SIG-M5 treated with dmso at 0.1 percent for 504 hours (cell line): ENCODE data around the gene SLC15A1.
A peak's percentile ranks its signal among the peaks of the same experiment; 100 is the strongest.
"Not testable (repeated sequence)": the region's sequence is repeated elsewhere in the genome, so short reads cannot be mapped to it uniquely, and the experiment has no call there.

Experiments used
- DNase-seq: peaks from one replicate; lab custom pipeline; 2025; ENCODE audit not compliant: unreplicated experiment; lab: John Stamatoyannopoulos, UW

SLC15A1 gene

DNA sequence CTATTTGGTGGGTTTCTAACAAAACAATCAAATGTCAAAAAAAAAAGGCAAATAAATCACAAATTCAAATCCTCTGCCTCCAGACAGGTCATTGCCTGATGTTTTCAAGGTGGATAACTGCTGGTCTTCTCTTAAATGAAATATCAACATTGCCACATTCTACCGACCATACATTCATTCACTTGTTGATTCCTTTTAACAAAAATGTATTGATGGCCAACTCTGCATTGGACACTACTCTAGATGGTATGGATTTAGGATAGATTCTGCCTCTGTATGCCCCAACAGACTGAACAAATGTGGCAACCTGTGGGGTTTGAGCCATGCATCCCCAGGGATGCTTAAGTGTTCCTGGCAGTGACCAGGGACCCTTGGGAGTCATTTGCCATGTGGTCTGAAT is 88.0 kb downstream of the SLC15A1 start:
- DNase-seq, result no peak

DNA sequence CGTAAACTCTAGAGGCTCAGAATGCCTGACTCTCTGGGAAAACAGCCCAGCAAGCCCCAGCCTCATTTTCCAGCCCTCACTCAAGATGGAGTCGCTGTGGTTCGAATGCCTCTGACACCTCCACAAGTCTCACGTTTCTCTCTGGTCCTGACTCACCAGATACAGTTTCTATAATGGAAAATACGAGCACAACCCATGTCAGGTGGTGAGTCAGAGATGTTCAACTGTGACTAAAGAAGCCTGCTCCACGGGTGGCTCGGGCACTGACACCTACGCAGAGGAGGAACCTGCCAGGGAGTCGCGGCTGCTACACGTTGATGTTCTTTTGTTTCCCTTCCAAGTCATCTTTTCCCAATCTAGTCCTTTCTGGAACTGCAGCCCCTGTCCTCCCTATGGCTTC is 88.4 kb downstream of the SLC15A1 start:
- no peak for DNase-seq

DNA sequence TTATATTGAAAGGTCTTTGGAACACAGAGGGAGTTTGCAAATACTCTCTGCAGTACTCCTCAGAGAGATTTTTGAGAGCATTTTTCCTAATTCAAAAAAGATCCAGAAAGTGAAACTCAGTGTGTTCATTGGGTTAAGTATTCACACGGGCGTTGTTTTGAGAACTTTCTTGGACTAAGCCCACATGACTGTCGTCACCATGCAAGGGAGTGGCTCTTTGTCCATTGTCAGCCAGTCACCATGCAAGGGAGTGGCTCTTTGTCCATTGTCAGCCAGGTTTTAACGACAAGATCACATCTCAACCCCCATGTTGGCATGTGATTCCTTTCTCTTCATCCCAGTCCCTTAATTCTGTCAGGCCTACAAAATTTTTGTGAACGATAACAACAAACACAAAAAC is 94.3 kb downstream of the SLC15A1 start:
- no peak for DNase-seq

DNA sequence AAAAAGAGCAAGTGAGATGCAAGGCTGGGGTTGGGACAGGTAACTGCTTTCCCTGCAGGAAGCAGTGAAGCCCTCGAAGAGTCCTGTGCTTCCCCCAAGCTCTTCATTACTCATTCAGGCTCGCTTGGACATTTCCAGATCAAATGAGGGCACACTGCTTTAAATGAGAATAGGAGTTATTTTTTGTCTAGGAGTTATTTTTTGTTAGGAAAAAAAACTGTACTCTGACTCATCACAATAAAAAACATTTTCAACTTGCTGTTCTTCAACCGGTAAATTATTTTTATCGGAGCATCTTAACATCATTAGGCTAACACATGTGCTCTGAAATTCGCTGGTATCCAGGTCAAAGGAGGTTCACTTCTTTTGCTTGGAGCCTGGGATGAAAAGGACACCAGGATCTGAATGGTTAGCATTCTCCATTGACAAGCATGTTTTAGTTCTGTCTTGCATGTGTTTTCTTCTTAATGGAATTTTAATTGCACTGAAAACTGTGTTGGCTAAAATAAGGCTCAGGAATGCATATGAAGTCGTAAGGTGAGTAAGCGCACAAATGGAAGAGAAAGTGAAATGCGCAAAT is 94.9 kb downstream of the SLC15A1 start:
- no peak for DNase-seq

DNA sequence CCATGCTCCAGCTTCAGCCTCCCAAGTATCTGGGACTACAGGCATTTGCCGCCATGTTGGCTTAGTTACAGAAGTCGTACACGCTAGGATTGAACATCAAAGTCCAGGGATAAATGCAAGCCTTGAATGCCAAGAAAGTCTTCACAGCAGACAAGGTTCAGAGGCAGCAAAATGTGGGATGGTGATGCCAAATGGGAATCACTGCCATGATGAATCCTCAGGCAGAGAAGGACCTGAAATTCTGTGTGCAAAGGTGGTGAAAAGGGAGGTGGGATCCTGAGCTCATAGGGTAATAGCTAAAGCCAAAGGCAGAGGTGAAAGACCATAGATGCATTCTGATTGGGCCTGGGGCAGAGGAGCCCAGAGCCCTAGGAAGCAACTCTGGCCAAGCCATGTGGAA is 96.2 kb downstream of the SLC15A1 start:
- no peak for DNase-seq

DNA sequence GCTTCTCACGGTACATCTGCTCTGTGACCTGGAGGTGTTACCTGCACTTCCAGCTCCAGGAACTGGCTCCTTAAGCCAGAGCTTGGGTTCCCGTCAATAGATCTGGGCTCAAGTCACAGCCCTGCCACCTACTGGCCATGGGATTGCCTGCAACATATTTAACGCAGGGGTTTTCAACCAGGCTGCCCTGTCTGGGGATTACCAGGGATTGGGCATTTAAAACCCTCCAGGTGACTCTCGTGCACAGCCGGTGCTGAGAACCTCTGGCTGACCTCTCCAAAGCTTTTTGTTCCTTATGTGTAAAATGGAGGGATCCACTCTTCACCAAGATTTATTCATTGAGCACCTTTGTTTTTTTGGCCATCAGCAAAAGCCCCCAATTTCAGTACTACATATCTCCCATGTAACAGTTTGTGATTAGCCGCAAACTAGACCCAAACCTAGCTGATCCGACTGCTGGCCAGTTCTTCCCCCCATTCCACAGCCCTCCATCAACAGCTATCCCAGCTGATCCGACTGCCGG is 98.9 kb downstream of the SLC15A1 start:
- DNase-seq, result peak; percentile 70

DNA sequence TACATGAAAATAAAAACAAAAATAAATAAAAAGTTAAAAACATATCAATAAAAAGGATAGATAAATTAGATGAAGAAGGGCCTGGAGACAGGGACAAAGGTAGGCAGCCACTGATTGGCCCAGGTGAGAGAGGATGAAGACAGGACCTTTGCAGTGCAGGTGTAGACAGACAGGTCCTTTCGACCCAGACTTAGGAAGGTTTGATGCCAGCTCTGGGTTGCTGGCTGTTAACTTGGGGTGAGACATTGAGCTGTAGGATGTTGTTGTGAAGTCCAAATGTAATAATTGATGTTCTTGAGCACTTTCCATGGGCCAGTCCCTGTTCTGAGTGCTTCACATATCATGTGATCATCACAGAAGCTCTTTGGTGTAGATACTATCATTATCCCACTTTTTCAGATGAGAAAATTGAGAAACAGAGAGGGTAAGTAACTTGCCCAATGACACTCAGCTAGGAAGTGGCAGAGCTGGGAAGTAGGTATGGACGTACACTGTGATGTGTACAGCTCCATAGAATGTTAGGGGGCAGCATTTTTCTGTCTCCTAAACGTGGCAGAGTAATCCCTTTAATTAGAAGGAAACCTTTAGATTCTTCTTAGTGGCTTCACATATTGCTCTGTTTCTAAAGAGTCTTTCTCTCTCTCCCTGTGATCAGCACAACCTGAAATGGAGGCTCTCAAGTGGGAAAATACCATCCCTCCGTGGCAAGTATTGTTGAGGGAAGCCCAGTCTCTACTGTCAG is 99.6 kb downstream of the SLC15A1 start:
- DNase-seq, result no peak

DNA sequence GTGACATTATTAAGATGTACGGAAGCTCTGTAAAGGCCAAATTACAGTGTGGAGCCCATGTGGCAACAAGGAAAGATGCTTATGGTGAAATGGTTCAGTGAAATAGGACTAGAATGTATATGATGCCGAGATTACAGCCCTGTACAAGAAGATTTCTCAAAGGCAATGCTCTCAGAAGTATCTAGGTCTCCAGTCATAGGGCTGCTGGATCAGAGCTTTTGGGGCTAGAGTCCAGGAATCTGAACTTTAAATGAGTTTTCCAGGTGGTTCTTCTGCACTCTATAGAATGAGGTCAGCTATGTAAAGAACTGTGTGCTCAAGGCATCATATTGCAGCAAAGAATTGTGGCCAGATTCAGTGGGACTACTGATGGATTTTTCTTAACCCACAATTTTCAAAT is 100.2 kb downstream of the SLC15A1 start:
- no peak for DNase-seq

DNA sequence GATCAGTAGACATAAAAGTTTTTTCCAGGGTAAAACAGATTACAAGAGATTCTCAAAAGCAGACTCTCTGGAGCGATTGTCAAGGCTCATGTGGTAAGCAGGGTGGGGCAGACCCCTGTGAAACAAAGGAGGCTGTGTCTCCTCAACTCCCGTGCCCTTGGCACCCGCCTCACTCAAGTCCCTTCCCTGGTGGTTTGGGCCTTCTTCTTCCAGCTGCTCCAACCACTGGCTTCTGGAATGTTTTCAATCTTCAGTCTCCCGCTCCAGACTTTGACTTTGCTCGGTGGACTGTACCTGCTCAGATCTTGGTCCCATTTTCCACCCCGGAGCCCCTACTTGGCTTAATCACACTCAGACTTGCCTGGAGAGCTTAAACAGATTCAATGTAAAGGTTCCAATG is 100.7 kb downstream of the SLC15A1 start:
- DNase-seq, result no peak

DNA sequence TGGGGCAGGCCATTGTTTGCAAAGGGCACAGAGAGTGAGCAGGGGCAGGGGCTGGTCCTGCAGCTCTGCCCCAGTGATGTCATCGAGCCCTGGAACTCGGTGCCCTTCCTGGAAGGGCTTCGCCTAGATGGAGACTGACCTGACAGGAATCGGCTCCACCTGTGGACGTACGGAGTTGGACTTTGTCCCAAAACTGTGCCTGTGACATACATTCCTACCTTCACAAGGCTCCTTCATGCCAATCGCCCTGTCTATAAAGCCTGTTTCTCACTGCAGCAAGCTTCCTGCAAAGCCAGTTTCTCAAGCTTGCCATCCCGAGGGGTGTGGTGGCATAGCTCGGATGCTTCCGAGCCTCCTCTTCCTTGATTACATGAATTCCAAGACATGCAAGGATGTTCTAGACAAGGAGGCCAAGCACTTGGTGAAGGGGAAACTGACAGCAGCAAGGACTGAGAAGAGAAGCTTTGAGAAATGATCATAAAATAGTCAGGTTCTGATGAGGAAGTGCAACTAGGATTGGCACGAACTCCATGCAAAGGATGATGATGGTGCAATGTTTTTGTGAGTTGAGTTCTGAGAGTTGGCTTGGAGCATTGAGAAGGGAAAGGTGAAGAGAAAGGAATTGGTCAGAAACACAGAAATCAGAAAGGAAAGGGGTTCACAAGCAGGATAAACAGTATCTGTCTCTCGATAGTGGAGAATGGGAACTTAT is 101.9 kb downstream of the SLC15A1 start:
- peak; percentile 88 for DNase-seq

DNA sequence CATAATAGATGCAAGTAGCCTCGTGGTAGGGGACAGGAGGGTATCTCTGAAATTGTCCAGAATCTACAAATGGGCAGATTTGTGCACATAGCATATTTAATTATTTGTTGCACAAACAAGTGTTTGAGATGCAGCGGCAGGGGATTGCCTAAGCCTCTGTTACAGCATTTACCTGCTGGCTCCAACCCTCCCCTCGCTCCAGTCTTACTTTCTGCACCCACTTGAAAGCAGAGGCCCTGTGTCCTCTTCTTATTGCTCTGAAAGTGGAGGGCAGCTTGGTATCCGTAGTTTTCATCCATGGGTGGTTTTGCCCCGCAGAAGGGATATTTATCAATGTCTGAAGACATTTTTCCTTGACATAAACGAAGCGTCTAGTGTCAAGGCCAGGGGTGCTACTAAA is 102.6 kb downstream of the SLC15A1 start:
- no peak for DNase-seq

DNA sequence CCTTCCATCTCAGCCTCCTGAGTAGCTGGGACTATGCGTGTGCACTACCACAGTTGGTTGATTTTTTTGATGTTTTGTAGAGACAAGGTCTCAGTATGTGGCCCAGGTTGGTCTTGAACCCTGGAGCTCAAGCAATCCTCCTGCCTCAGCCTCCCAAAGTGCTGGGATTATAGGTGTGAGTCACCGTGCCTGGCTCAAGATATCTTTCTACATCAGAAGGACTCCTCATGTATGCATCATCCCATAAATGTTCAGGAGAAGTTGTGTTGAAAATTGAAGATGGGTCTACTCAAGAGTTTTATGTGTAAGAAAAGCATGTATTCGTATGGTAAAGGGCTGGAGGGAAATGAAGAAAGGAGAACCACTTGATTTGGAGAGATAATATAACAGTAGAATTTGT is 103.8 kb downstream of the SLC15A1 start:
- no peak for DNase-seq

DNA sequence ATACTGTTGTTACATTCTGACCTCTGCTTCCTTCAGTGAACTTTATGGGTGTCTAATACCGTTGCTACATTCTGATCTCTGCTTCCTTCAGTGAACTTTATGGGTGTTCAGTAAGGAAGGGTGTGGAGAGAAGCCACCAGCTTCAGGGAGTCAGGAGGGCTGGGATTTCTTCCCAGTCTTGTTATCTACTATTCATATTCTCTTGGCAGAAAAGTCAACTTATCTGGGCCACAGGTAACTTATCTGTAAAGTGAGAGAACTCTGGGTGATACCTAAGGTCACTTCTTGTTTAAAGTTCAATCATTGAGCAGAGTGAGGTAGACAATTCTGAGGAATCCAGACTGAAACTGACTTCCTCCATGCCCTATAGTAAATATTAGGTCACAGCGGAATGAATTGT is 104.3 kb downstream of the SLC15A1 start:
- no peak for DNase-seq

DNA sequence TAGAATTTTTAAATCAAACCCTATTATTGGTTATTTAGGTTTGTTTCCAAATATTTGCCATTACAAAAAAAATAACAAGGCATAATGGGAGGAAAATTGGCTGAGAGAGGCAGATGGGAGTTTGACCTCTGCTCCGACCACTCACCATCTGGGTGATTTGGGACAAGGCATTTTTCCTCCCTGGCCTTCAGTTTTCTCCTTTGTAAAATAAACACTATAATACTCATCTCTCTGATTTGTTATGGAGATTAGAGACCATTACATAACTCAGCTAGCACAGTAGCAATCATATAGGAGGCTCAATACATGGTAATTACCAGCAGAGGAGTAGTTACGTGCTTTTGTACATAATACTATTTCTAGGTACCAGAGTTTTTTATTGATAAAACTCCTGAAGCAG is 105.4 kb downstream of the SLC15A1 start:
- DNase-seq, result no peak

DNA sequence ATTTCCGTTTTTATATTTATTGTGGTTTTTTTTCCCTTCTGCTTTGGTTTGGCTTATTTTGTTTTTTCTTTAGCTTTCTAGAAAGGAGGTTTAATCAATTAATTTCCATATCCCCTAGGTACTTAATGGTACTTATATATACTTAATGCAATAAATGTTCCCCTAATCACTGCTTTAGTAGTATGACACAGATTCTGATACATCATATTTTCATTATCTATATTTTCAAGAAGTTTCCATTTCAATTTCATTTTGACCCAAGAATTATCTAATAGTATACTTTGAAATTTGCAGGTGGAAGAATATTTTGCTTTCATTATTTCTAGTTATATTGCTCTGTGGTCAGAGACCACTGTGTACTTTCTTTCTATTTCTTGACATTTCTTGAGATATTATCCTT is 109.0 kb downstream of the SLC15A1 start:
- no peak for DNase-seq

DNA sequence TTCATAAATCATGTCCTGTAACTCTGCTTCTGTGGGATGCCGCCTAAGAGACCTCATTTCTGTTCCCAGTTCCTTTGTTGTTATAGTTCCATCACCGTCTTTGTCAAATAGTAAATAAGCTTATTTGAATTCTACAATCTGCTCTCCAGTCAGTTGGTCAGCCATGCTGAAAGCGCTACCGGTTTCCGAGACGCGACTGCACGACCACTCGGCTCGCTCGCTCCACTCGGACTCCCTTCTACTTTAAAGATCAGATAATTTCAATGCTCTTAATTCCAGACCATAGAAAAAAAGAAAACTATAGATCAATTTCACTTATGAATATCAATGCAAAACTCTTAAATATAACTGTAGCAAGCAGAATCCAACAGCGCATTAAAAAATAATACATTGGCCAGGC is 111.4 kb downstream of the SLC15A1 start:
- DNase-seq, result no peak

DNA sequence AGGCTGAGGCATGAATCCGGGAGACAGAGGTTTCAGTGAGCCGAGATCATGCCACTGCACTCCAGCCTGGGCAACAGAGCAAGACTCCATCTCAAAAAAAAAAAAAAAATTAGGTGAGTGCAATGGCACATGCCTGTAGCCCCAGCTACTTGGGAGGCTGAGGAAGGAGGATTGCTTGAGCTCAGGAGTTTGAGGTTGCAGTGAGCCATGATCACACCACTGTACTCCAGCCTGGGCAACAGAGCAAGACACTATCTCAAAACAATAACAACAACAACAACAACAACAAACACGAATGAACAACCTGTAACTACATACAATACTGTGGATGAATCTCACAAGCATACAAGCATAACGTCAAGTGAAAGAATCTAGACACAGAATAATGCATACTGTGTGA is 112.7 kb downstream of the SLC15A1 start:
- not testable (repeated sequence) for DNase-seq

DNA sequence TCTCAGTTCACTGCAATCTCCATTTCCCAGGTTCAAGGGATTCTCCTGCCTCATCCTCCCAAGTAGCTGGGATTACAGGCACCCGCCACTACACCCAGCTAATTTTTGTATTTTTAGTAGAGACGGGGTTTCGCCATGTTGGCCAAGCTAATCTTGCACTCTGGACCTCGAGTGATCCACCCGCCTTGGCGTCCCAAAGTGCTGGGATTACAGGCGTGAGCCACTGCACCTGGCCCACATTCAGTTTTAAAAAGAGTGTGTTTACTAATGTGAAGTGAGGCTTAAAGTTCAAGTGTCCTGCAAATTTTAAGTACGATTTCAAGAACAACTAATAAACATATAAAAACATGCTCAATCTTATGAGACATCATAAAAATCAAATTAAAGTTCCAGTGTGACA is 114.1 kb downstream of the SLC15A1 start:
- not testable (repeated sequence) for DNase-seq
